Neuronal stem cell (in vitro differentiated cells): ENCODE results near the gene MYBBP1A.

ENCODE experiments used
- DNase-seq: peaks from one replicate; pipeline ENCODE4 v3.0.0-alpha.2; 2013; ENCODE audit warnings: low spot score
- H2AFZ ChIP-seq: one replicate; pipeline ENCODE4 v1.6.1; 2013; ENCODE audit warnings: mild to moderate bottlenecking, low read length, inconsistent platforms
- H2AK5ac ChIP-seq: 2 replicates; pipeline ENCODE4 v1.6.1; 2013; ENCODE audit warnings: low read depth, mild to moderate bottlenecking, inconsistent platforms, low read length, moderate library complexity, mixed read lengths
- H2BK120ac ChIP-seq: 2 replicates; pipeline ENCODE4 v1.6.1; 2013; ENCODE audit warnings: low read depth, mild to moderate bottlenecking, inconsistent platforms, low read length, moderate library complexity, mixed read lengths
- H2BK12ac ChIP-seq: one replicate; pipeline ENCODE4 v1.6.1; 2013; ENCODE audit warnings: low read length, inconsistent platforms
- H2BK15ac ChIP-seq: 2 replicates; pipeline ENCODE4 v1.6.1; 2013; ENCODE audit warnings: mild to moderate bottlenecking, low read length, inconsistent platforms, mixed read lengths
- H2BK5ac ChIP-seq: one replicate; pipeline ENCODE4 v1.6.1; 2013; ENCODE audit warnings: inconsistent platforms, mild to moderate bottlenecking, low read length, moderate library complexity
- H3K14ac ChIP-seq: one replicate; pipeline ENCODE4 v1.6.1; 2013; ENCODE audit warnings: low read length, inconsistent platforms
- H3K18ac ChIP-seq: 2 replicates; pipeline ENCODE4 v1.6.1; 2013; ENCODE audit warnings: low read length, inconsistent platforms
- H3K23ac ChIP-seq: 2 replicates; pipeline ENCODE4 v1.6.1; 2013; ENCODE audit warnings: low read depth, mild to moderate bottlenecking, mixed read lengths, low read length, inconsistent platforms; ENCODE audit not compliant: poor library complexity
- H3K27ac ChIP-seq: replicated peaks from 3 replicates; pipeline ENCODE4 v1.5.1; 2013; ENCODE audit warnings: low read length, inconsistent platforms
- H3K27me3 ChIP-seq, 3 experiments: 2 replicates each; pipeline ENCODE4 v1.6.1; 2013; ENCODE audit warnings: low read length in 3 of 3, mild to moderate bottlenecking in 2 of 3, inconsistent platforms in 1 of 3, low read depth in 1 of 3, mixed read lengths in 1 of 3, moderate library complexity in 1 of 3; ENCODE audit not compliant: control insufficient read depth in 3 of 3, insufficient read depth in 3 of 3
- H3K36me3 ChIP-seq, 2 donors: replicated peaks in 1 of 2; 2 replicates each; pipeline ENCODE4 v1.6.1; 2013; ENCODE audit warnings: low read length in 2 of 2; ENCODE audit not compliant: control insufficient read depth in 2 of 2, insufficient read depth in 2 of 2
- H3K4ac ChIP-seq: 2 replicates; pipeline ENCODE4 v1.6.1; 2013; ENCODE audit warnings: inconsistent platforms, mild to moderate bottlenecking, low read length, moderate library complexity
- H3K4me1 ChIP-seq, 2 donors: 1 replicate in 1 of 2; 2 replicates in 1 of 2; pipeline ENCODE4 v1.6.1; 2013; ENCODE audit warnings: low read length in 2 of 2, low read depth in 1 of 2; ENCODE audit not compliant: control insufficient read depth in 2 of 2, insufficient read depth in 1 of 2
- H3K4me2 ChIP-seq: one replicate; pipeline ENCODE4 v1.6.1; 2013; ENCODE audit warnings: mild to moderate bottlenecking, low read length, inconsistent platforms; ENCODE audit not compliant: insufficient read depth, poor library complexity, severe bottlenecking
- H3K4me3 ChIP-seq, 2 donors: 2 replicates each; pipeline ENCODE4 v1.5.1; 2013; ENCODE audit warnings: low read length in 2 of 2, mild to moderate bottlenecking in 2 of 2, inconsistent platforms in 1 of 2, moderate library complexity in 1 of 2
- H3K79me1 ChIP-seq: one replicate; pipeline ENCODE4 v1.6.1; 2013; ENCODE audit warnings: low read depth, mild to moderate bottlenecking, inconsistent platforms, low read length, moderate library complexity
- H3K9ac ChIP-seq: one replicate; pipeline ENCODE4 v1.6.1; 2013; ENCODE audit warnings: mild to moderate bottlenecking, low read depth, low read length, inconsistent platforms; ENCODE audit not compliant: poor library complexity
- H3K9me3 ChIP-seq, 2 donors: replicated peaks in 1 of 2; 2 replicates each; pipeline versions ENCODE3 to v1.6.1; 2013; ENCODE audit warnings: low read length in 2 of 2, mild to moderate bottlenecking in 2 of 2, inconsistent platforms in 1 of 2, low read depth in 1 of 2, mixed read lengths in 1 of 2, moderate library complexity in 1 of 2; ENCODE audit not compliant: control insufficient read depth in 2 of 2, insufficient read depth in 1 of 2
- H4K8ac ChIP-seq: one replicate; pipeline ENCODE4 v1.6.1; 2013; ENCODE audit warnings: low read depth, mild to moderate bottlenecking, inconsistent platforms, low read length, moderate library complexity
- H4K91ac ChIP-seq: one replicate; pipeline ENCODE4 v1.6.1; 2013; ENCODE audit warnings: low read length, low read depth, mild to moderate bottlenecking, inconsistent platforms; ENCODE audit not compliant: poor library complexity
- WGBS, 2 donors: extraction: QIAGEN DNeasy Blood & Tissue Kit; methylation state at CpG; one replicate each; pipeline ENCODE4 v1.1.7; 2013; ENCODE audit warnings: missing lambda C conversion rate in 2 of 2, mixed read lengths in 1 of 2; ENCODE audit not compliant: insufficient read length in 2 of 2, insufficient replicate concordance in 1 of 2; ENCODE audit errors: extremely low coverage in 2 of 2; 5-methylcytosine and 5-hydroxymethylcytosine counted together

The MYBBP1A gene

DNA sequence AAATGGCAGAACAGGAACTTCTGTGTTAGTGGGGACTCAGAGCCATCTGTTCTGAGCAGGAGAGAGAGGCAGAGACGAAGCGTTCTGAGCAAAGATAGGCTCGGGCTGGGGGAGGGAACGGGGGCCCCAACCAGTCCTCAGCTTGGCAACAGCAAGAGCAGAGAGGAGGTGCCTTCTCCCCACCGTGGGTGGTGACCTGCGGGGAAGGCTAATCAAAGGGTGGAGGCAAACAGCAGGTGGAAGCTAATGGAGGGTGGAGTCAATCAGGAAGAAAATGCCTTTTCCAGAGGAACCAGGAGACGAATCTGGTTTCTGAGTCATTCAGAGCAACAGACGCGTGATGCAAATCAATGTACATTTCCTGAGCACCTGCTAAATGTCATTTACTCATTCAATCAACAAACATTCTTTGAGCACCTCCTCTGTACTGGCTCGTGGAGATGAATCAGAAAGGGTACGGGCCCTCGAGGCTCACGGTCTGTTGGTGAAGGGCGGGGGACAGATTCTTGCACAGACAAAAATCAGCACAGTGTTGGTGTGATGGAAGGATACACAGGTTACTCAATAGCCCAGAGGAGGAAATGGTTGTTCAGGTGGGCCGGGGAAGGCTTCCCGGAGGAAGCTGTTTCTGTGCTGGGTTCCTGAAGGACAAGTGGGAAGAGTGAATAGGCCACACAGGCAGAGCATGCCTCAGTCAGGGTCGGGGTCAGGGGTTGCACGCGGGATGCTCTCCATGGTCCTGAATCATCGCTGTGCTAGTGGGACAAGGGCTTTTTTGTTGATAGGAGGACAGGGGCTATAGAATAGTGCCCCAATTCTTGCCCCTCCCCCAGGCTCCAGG lies 62.2 kb downstream of the MYBBP1A start:
- DNase-seq, result peak; percentile 87
- H3K27ac ChIP-seq, result no peak overlapping the region
- no peak overlapping the region for H2AFZ ChIP-seq
- no peak overlapping the region for H3K14ac ChIP-seq
- H3K9me3 ChIP-seq, result no peaks in the 10 kb centered on the region
- H4K8ac ChIP-seq, result no peak overlapping the region
- no peak overlapping the region for H3K23ac ChIP-seq
- WGBS, 2 donors, result no CpG with 5 or more reads among the region's 20 CpGs
- H2BK120ac ChIP-seq, result no peak overlapping the region
- H2BK12ac ChIP-seq, result no peak overlapping the region
- no peak overlapping the region for H3K18ac ChIP-seq
- no peaks in the 10 kb centered on the region for H3K79me1 ChIP-seq
- H3K4me3 ChIP-seq, result no peak overlapping the region
- H3K4me1 ChIP-seq, result peaks cover 0 to 2% of the 10 kb centered on the region in 2 donors
- no peak overlapping the region for H3K4ac ChIP-seq
- H3K9ac ChIP-seq, result no peak overlapping the region
- H2BK15ac ChIP-seq, result no peak overlapping the region
- H3K36me3 ChIP-seq, result no peaks in the 10 kb centered on the region
- no peak overlapping the region for H2AK5ac ChIP-seq
- H3K27me3 ChIP-seq, result peaks cover 1 to 35% (median 12%) of the 10 kb centered on the region in 3 experiments
- no peak overlapping the region for H3K4me2 ChIP-seq
- H4K91ac ChIP-seq, result no peak overlapping the region
- H2BK5ac ChIP-seq, result no peak overlapping the region

DNA sequence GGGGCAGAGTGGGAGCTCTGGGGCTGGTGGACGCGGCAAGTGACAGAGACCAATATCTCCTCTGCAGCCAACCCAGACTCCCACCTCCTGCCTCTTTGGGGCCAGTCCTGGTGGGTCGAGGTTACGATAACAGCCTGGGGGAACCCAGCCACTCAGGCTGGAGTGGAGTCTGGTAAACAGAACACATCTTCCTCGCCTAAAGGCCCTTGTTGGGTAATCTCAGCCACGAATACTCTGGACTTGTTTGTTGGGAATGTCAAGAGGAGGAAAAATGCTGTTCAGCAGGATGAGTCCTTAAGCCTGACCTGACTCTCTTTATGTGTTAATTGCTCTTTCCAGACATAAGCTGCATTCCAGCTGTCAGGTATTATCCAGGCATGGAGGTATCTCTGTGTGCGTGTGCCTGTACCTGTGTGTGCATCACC lies 64.5 kb downstream of the MYBBP1A start:
- Histone ChIP-seq H4K8ac (no peak overlapping the region), H3K79me1 (no peaks in the 10 kb centered on the region)
- no peak for DNase-seq

DNA sequence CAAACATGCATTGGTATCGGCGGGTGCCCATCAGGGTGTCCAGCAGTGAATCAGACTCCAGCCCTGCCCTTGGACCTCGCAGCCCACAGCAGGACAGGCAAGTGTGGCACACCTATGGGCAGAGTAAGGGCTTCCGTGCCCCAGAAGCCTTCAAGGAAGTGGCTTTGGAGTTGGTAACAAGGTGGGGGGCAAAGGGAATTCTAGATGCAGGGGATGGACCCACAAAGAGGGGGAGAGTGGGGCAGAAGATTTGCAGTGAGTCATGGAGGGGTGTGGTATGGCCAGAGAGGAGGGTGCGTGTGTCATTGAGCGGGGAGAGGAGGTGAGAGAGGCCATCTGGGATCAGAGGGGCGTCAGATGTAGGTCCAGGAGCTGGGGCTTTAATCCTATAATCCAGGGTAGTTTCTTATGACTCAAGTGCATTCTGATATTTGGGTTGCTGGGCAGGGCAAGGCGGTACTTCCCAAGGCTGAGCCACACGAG lies 65.0 kb downstream of the MYBBP1A start:
- Histone ChIP-seq H2AFZ (no peak overlapping the region), H2BK12ac (no peak overlapping the region), H3K27me3 (peaks cover 0 to 26% (median 0%) of the 10 kb centered on the region in 3 experiments), H3K4ac (no peak overlapping the region), H4K8ac (no peak overlapping the region), H3K4me3 (no peak overlapping the region), H3K4me1 (no peaks in the 10 kb centered on the region), H4K91ac (no peak overlapping the region), H2BK120ac (no peak overlapping the region), H3K27ac (no peak overlapping the region), H3K79me1 (no peaks in the 10 kb centered on the region), H2BK15ac (no peak overlapping the region), H2BK5ac (no peak overlapping the region), H3K36me3 (no peaks in the 10 kb centered on the region), H3K18ac (no peak overlapping the region), H2AK5ac (no peak overlapping the region), H3K9ac (no peak overlapping the region), H3K23ac (no peak overlapping the region), H3K9me3 (no peaks in the 10 kb centered on the region), H3K14ac (no peak overlapping the region), H3K4me2 (no peak overlapping the region)
- WGBS, 2 donors, result no CpG with 5 or more reads among the region's 9 CpGs
- DNase-seq, result no peak

More for the DNA sequence above, 64.5 kb downstream of the MYBBP1A start:
- H3K4me2 ChIP-seq, result no peak overlapping the region
- no peak overlapping the region for H3K4ac ChIP-seq
- no CpG with 5 or more reads among the region's 7 CpGs for WGBS, 2 donors
- H2BK15ac ChIP-seq, result no peak overlapping the region
- no peak overlapping the region for H3K4me3 ChIP-seq
- no peak overlapping the region for H3K18ac ChIP-seq
- H3K4me1 ChIP-seq, result no peaks in the 10 kb centered on the region
- no peak overlapping the region for H3K23ac ChIP-seq
- no peaks in the 10 kb centered on the region for H3K36me3 ChIP-seq
- no peak overlapping the region for H2AFZ ChIP-seq
- H2BK5ac ChIP-seq, result no peak overlapping the region
- no peak overlapping the region for H2BK120ac ChIP-seq
- H2BK12ac ChIP-seq, result no peak overlapping the region
- peaks cover 0 to 26% (median 0%) of the 10 kb centered on the region in 3 experiments for H3K27me3 ChIP-seq
- H2AK5ac ChIP-seq, result no peak overlapping the region
- no peak overlapping the region for H3K27ac ChIP-seq
- no peak overlapping the region for H3K14ac ChIP-seq
- no peak overlapping the region for H3K9ac ChIP-seq
- H3K9me3 ChIP-seq, result no peaks in the 10 kb centered on the region
- no peak overlapping the region for H4K91ac ChIP-seq

DNA sequence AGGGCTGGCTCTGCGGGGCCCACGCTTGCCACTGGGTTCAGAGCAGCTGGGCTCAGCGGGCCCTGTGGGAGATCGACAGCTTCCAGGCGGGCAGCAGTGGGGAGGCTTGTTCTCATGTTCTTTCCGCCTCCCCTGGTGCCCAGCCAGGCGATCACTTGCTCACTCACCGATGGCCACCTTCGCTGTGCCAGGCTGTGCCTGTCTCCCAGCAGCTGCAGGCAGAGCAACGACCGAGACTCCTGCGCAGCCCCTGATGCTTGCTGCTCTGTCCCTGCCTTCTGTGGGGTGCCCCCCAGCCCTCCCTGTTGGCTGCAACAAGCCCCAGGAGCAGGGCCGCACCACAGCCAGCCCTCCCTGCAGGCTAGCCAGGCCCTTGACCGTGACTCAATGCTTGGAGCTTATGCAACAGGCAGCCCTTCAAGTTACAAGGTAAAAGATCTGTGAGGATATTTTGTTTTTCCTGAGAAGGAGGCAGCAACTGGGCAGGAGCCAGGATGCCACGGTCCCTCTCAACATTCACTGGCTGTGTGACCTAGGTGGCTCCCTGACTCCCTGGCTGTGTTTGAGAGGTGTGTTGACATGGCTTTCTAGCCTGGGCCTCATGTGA lies 66.1 kb downstream of the MYBBP1A start:
- Histone ChIP-seq H2BK15ac (no peak overlapping the region), H2AK5ac (peak overlapping the region; percentile 77), H4K8ac (no peak overlapping the region), H3K9ac (no peak overlapping the region), H2BK120ac (no peak overlapping the region), H3K4me2 (no peak overlapping the region), H3K18ac (peak overlapping the region; percentile 44), H3K23ac (no peak overlapping the region), H3K27me3 (peaks cover 0 to 30% (median 0%) of the 10 kb centered on the region in 3 experiments), H3K4me1 (no peaks in the 10 kb centered on the region), H3K79me1 (no peaks in the 10 kb centered on the region), H3K36me3 (no peaks in the 10 kb centered on the region), H3K9me3 (no peaks in the 10 kb centered on the region), H2BK12ac (no peak overlapping the region), H3K4me3 (no peak overlapping the region), H2BK5ac (no peak overlapping the region), H4K91ac (no peak overlapping the region), H3K27ac (no peak overlapping the region), H3K14ac (no peak overlapping the region), H3K4ac (no peak overlapping the region), H2AFZ (no peak overlapping the region)
- no CpG with 5 or more reads among the region's 15 CpGs for WGBS, 2 donors
- DNase-seq, result no peak
